ENCODE data around the gene NFATC1.

DNA sequence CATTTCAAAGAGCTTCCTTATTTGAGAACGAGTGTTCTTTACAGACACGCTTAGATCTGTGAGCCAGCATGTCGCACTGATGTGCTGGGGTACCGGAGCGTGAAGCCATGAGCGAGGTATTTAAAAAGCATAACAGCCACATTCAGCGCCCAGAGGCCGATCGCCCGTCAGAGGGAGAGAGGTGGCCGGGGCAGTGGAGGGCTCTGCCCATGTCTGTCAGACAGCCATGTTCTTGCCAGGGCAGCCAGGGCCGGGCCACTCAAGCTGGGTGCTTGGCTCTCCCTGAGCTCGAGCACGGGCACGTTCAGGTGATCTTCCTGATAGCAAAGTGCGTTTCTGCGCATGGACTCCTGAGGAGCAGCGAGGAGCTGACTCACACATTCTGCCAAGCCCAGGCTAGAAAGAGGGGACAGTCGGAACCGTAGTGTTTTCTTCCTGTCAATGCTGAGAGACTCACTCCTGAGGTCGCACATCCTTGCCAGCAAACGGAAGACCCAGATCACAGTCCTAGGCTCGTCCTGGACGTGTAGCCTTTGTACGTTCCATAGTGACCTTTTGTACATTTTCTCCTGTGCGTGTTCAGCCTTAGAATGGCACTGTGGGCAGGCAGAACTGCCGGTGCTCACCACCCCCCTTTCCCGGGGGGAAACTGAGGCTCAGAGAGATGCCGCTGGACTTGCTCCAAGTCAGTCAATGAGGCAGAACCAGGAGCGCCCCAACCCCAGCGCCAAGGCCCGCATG lies 100.7 kb downstream of the NFATC1 start:
- TF ChIP-seq, protein P1, sequence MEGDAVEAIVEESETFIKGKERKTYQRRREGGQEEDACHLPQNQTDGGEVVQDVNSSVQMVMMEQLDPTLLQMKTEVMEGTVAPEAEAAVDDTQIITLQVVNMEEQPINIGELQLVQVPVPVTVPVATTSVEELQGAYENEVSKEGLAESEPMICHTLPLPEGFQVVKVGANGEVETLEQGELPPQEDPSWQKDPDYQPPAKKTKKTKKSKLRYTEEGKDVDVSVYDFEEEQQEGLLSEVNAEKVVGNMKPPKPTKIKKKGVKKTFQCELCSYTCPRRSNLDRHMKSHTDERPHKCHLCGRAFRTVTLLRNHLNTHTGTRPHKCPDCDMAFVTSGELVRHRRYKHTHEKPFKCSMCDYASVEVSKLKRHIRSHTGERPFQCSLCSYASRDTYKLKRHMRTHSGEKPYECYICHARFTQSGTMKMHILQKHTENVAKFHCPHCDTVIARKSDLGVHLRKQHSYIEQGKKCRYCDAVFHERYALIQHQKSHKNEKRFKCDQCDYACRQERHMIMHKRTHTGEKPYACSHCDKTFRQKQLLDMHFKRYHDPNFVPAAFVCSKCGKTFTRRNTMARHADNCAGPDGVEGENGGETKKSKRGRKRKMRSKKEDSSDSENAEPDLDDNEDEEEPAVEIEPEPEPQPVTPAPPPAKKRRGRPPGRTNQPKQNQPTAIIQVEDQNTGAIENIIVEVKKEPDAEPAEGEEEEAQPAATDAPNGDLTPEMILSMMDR (IDR thresholded peaks at IDR 0.05) = no peak
- TF ChIP-seq POLR2AphosphoS5 (IDR thresholded peaks at IDR 0.05) = no peak
- no peak for TF ChIP-seq EP300 (IDR thresholded peaks at IDR 0.05)
- no peak for TF ChIP-seq POLR2A (IDR thresholded peaks at IDR 0.05)
